HG03565 (cell line): ENCODE results near the gene HOXA6.

ENCODE experiments used
- ATAC-seq: cut with Tn5 transposase; IDR thresholded peaks from one replicate; pipeline ENCODE4 v1.9.1; 2021; ENCODE audit warnings: mild to moderate bottlenecking, moderate library complexity; ENCODE audit not compliant: unreplicated experiment

The HOXA6 gene

DNA sequence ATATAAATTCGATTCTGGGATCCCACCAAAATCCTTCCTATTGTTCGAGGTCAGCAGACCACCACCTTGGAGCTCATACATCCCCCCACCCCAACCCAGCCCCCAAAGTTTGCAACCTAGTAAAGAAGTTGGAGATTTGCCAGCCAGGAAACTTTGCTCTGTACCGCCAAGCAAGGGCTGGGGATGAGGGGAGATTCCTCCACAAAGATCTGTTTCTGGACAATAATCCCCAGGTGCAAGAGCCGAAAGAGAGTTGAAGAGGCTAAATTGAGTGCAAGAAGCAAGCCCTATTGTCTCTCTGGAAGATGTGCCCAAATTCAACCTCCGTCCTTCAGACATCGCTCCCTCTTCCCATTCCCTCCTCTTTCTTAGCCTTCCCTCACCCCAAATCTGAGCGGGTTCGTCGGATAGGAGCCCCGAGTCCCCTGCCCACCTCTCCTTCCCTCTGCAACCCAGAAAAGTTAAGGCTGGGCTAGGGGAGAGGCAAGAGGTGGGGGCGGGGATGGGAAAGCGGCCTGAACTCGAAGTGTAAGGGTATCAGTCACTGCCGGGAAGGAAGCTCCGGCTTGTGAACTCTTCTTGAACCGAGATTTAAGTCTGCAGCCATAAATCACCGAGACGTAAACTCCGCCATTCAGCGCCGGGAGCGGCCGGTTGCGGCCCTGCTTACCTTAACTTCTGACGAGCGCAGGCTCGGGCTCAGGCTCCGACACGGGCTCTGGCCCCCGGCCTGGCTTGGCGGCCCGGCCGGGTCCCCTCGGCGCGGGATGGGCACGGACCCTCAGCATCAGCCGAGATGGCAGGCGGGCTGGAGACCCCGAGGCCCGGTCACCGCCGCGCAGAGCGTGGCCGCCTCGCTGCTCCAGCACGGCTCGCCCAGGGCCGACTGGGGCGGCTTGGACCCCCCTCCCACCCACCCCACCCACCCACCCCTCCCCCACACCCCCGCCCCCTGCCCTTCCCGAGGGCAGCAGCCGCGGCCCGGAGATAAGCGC is 34.3 kb downstream of the HOXA6 start:
- no peak for ATAC-seq

DNA sequence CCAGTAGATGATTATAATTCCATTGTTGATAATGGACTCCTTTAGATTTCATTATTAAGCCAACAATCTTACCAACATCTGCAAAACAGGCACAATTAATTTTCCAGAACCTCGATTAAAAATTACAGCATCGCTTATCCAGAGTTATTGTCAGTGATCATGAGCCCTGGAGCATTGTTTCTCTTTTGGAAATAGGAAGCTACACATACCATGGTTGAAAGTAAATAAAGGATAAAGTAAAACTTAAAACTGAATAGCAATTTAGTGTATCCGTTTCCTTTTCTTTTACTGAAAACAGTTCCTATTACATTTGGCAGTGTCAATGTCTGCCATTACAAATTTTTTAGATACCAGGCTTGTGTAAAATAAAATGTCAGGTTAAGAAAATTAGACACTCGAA is 35.2 kb downstream of the HOXA6 start:
- no peak for ATAC-seq

DNA sequence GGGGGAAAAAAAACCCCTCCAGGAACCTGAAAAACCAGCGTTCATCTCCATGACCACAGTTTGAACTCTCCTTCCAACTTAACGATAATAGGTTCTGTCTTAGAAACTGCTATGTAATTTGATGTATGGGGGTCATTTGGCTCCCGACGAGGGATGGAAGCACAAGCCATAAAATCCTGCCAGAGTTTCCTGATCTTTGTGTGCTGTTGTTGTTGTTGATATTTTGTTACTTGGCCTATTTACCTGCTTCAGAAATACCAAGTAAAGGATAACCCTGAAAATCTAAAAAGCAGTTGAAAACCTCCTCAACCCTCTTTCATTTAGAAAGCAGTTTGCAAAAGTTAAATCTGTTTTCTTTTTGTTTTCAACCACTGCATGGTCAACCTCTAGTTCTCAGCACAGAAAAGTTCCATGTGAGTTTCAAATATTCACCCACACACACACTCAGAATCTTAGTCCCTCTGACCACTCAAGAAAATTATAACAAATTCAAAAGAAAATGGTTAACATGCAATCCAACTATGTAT is 35.8 kb downstream of the HOXA6 start:
- ATAC-seq: no peak

DNA sequence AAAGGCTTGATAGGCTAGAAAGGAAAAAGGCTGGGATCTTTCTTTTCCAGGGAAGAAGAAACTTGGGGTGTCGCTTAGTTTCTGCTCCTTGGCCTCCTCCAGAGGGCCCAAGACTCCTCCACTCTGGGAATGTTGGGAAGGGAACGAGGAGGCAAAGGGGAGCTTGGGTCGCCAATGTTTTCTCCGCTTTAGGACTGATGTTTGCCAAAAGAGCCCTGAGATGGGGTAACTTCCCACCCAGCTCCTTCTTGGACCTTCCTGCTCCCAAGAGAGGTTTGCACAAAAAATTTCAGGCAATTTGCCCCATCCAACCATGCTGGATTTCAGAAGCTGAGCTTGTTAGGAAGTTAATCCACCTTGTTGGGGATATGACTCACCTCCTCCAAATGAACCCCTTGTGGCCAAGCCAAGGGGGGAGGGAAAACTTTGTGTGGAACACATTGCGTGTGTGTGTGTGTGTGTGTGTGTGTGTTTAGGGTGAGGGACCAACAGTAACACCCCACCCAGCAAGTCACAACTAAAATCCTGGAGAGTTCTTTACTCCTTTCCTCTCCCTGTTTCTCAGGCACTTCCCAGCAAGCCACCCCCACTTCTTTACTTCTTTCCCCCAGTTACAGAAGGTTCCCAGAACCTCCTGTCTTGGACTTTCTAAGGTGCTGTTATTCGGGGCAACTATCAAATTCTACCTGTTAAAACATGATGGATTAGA is 36.4 kb downstream of the HOXA6 start:
- no peak for ATAC-seq

DNA sequence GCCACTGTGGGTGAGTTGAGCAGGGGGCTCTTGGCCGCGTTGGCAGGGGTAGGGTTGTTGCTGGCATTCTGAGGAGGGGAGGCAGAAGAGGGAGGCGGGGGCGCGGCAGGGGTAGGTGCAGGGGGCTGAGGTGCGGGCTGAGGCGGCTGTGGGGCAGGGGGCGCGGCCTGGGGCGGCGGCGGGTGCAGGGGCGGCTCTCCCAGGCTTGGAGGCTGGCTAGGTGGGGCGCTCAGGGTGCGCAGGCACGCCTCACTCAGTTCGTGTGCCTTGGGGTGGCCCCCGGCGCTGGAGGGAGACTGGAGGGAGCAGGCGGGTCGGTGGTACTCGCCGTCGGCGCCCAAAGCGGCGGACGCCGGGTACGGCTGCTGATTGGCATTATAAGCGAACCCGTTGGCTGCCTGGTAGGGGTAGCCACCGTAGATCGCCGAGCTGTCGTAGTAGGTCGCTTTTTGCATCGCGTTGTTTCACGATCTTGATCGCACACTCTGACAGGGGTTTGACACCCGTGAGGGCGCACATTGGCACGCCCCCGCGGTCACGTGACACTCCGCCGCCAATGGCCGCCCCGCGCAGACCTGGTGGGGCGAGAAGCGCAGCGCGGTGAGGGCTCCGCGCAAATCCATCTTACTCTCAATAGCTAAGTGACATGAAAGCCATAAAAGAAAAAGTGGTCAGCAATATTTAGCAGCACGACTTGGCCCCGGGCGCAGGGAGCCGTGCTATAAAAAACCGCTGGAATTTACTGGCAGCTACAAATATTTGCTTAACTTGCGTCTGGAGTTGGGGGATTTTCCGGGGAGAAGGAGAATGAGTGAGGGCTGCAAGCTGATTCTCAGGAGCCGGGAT is 37.2 kb downstream of the HOXA6 start:
- ATAC-seq: no peak

DNA sequence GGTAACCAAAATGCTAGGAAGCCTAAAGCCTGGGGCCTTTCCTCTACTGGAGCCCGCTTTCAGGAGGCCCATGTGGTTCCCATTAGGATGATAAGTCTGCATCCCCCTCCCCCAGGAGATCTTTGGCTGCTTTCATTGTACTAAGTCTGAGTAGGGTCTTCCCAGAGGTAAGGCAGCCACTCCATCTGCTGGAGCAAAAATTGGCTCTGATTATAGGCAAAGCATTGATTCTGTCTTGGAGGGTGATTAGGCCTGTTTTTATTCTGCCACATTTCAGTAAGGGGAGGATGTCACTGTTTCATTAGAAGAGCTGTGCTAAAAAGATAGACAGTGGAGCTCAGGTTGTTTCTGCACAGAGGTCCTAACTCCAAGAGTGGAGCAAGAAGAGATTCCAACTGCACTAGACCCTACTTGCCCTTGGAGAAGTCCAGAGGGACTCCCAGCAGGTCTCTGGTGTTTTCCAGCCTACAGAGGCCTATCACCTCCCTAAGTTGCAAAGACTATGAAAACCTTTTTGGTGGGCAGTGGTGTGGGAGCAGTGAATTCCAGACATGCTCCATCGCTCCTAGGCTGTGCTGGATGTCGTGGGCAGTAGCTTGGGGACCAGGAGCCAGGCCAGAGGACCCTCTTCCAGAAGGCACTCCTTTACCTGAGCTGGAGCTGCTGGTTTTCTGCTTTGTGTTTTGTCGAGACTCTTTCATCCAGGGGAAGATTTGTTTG is 37.9 kb downstream of the HOXA6 start:
- no peak for ATAC-seq

DNA sequence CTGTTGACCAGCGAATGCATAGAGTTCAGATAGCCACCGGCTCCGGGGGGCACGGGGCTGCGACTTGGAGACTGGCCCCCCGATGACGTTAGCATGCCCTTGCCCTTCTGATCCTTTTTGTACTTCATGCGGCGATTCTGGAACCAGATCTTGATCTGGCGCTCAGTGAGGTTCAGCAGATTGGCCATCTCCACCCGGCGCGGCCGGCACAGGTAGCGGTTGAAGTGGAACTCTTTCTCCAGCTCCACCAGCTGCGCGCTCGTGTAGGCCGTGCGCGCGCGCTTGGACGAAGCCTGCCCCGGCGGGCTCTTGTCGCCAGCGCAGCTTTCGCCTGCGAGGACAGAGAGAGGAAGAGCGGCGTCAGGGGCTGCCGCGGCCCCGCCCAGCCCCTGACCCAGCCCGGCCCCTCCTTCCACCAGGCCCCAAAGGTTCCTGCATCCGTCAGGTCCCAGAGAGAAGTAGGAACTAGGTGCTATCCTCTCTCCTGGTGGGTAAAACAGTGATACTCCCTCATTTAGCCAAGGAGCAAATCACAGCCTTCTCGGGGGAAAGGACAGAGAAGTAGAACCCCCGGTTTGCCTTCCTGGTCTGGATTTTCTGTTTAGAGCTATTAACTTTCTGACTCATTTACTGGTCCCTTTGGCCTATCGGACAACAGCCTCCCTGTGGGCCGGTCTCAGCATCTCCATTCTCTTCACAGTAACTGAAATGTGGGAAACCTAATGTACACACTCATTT is 39.0 kb downstream of the HOXA6 start:
- ATAC-seq: no peak

DNA sequence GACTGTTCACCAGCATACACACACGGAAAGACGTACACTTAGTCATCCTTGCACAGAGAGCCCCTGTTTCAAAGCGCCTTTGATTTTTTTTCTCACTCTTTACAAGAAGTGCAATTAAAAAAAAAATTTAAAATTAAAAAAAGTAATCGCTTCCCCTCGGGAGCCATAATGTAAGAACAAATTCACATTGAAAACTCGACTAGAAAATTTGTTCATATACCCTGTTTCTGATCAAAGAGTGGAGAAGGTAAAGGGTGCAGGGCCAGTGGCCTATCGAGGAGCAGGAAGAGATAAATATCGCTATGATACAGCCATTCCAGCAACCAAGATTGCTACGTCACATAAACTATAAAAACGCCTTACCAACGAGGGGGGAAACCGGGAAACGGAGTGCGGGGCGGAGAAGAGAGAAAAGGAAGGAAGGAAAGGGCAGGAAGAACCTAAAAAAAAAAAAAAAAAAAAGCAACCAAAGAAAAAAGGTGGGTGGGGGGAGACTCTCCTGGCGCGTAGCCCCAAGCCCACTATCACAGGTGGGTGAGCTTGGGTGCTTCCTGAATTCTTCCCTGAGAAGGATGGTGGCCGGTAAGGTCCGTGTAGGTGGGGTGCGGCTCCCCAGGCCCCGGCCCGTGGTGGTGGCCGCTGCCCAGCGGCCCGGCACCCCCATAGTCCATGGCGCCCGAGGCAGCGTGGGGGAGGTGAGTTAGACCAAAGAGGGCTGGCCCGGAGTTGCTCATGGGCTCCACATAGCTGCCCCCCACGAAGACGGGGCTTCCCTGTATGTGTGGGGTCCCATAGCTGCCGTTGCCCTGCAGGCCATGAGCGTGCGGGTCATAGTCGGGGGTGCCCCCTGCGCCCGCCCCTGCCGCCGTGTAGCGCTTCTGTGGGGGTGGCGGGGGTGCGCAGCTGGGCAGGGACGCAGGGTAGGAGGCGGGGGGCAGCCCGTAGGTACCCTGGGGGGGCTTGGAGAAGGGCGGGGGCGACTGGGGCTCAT is 39.9 kb downstream of the HOXA6 start:
- ATAC-seq: no peak

DNA sequence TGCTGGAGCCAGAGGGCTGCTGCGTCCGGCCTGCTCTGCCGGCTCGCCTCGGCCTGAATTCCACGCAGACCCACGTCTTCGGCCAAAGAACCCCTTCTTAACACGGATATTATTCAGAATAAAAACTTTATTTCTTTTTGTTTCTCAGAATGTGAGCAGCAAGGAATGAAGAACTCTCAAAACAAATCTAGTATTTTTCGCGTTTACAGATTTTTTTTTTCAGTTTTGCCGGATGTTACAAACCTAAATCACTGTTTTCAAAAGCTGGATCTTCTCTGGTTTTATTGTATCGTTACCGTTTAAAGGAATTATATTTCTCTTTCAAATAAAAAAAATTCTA is 40.7 kb downstream of the HOXA6 start:
- ATAC-seq: no peak

DNA sequence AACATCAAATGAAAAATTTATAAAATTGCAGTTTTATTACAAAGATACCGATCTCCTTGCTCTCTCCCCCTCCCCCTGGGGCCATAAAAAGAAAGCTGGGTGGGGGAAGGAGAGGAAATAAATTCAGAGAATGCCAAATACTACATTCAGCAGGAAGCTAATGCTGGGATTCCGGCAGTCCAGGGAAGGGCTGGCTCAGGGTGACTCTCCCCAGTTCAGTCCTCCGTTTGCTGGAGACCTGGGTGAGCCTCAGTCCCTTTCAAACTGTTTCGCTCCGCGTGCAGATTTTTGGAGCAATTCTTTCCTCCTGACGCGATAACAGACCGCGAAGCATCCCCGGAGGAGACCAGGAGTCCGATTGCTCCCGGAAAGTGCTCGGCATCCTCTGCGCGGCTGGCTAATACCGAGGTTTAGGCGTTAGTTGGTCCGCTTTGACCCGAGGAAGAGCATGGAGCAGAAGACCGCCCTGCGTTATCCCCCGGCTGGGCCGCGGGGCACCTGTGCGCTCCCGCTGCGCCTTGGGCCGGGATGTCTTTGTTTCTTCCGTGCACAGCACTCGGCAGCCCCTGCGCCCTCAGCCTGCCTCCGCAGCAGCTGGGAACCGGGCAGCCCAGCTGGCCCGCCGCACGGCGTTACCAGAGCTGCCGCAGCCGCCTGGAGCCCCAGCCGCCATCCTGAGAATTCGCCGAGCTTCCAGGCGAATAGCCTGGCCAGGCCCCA is 41.2 kb downstream of the HOXA6 start:
- no peak for ATAC-seq

DNA sequence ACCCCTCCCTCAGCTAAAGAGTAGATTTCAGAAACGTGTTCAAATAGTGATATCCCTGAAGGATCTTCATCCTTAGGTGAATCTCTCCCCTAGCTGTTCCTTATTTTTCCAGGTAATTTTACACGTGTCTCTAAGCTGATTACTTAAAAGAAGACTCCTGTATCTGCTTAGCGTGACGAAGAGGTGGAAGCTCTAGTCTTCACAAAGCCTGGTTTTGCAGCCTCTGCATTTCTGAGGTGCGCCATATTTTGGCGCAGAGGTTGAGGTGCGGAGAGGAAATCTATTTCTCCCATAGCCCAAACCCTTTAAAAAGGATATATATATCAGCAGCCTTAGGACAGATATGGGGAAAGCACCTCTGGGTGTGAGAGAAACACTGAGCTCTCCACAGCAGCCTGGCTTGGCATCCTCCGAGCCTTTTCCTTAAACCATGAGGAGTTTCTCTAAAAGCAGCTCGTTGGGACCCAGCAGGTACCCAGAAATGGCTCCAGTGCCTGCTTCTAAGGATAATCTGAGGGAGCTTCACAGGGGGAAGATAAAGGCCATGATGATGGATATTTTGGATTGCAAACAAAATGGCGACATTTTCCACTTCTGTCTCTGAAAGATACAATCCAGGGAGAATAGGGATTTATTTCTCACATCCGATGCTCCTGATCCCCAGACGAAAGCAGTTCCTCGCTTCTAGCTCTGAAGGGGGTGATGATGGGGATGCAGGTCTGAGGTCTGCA is 42.1 kb downstream of the HOXA6 start:
- no peak for ATAC-seq

DNA sequence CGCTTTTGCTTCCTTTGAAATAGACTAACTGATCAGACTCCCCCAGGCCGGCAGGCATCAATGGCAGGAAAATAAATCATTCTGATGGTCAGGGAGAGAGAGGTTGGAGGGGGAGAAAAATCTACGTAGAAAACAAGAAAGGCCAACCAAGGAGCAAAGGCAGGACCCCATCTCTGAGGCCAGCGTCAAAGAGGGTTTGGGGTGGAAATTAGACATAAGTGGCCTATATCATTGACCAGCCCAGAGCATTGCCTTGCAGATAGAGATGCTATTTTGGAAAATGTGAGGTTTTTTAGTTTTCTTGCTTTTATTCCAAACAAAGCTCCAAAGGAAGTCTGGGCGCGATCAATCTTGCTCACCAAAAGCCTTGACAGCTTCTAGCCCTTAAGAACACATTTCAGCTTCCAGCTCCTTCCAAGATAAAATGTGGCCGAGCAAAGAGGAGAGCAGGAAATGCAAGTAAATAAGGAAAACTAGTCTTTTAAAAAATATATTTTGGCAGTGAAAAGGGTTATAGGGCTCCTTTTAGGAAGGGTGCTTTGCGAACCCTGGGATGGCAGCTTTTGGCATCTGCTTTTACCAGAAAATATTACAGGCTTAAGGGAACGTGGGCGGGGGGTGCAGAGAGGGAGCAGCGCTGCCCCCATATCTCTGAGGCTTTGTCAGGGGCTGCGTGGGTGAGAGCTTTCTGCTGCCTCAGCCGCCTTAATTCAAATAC is 43.1 kb downstream of the HOXA6 start:
- ATAC-seq: no peak

DNA sequence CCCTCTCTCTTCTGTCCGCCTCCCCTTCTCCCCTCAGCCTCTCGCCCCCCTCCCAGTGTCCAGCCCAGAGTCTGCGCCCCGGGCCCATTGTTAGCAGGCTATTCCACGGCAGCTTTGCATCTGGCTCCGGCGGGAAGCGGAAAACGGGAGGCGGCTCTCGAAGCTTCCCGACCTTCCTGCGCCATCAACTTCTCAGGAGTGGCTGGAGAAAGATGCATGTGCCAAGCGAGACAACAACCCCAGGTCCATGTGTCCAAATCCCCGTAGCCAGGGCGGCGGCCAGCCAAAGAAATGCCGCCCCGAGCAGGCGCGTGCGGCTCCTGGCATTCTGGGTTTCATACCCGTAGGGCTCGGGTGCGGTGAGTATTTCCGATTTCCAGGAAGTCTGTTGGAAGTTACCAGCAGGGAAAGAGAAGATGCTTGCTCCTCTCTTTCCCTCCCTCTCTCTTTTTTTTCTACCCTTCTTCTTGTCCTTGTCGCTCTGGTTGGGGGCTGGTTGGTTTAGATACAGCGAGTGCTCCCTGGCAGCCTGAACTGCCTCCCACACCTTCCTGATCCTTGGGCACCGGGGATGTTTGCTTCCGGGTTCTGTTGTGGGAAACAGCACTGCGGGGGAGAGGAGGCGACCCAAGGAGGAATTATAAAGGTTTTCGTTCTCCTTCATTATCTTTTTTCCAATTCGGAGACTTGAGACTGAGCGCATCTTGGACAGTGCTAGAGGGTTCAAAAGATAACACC is 43.9 kb downstream of the HOXA6 start:
- no peak for ATAC-seq

DNA sequence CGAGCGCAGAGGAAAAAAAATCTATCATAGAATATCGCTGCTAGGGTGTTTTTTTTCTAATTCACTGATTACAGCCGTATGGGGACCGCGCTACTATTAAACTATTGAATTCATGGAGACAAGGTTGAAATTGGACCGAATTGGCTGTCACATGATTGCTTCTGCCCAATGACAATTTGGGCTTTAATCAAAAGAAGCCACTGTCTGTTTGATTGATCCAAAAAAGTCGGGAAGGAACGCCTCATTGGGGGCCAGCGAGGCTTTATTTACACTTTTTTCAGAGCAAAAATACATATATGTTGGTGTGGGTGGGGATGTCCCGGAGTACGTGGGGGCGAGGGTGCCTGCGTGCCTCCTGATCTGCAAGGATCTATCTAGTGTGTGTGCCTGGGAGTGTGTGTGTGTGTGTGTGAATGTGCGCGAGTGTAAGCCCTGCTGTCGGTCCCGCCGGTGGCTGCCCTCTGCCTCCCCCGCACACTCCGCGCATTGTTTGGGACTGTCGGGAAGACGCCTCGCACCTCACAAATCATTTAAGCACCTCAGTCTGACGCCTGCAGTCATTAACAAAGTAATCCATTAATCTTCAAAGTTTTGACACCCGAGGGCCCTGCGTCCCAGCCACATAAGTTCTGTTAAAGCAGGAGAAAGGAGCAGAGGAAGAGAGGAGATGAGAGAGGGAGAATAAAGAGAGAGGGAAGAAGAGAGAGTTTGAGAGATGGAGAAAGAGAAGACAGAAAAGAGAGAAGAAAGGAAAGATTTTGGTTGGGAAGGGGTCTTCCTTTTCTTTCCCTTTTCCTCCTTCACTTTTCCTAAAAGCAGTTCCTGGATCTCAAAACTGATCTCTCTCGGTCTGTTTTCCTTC is 44.8 kb downstream of the HOXA6 start, which contains the start of gene HOXA2:
TSS of gene HOXA2 (minus strand) at position 103 of the 862 bp plus-strand sequence. CDS start 183 bp downstream, outside the sequence.
- no peak for ATAC-seq
